ENCODE results near the gene ANKRD16. TPM values are rescaled to one million over a fixed set of nuclear protein-coding genes. Genes with fewer than 3 reads are reported as not detected.

ANKRD16 gene
- total RNA-seq, 1 experiment from 2014 or later: 12.2 TPM

DNA sequence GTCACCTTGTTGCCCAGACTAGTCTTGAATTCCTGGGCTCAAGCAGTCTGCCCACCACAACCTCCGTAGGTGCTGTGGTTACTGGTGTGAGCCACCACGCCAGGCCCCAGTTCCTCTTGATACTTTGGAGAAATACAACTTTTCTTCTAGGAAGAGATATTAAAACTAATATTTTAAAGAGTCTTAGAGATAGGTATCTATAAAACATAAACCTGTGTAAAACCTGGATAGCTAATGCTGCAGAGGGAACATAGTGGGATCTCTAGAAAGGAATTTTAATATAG, 71.7 kb downstream of the ANKRD16 start (continued):
- TF ChIP-seq, protein P1, sequence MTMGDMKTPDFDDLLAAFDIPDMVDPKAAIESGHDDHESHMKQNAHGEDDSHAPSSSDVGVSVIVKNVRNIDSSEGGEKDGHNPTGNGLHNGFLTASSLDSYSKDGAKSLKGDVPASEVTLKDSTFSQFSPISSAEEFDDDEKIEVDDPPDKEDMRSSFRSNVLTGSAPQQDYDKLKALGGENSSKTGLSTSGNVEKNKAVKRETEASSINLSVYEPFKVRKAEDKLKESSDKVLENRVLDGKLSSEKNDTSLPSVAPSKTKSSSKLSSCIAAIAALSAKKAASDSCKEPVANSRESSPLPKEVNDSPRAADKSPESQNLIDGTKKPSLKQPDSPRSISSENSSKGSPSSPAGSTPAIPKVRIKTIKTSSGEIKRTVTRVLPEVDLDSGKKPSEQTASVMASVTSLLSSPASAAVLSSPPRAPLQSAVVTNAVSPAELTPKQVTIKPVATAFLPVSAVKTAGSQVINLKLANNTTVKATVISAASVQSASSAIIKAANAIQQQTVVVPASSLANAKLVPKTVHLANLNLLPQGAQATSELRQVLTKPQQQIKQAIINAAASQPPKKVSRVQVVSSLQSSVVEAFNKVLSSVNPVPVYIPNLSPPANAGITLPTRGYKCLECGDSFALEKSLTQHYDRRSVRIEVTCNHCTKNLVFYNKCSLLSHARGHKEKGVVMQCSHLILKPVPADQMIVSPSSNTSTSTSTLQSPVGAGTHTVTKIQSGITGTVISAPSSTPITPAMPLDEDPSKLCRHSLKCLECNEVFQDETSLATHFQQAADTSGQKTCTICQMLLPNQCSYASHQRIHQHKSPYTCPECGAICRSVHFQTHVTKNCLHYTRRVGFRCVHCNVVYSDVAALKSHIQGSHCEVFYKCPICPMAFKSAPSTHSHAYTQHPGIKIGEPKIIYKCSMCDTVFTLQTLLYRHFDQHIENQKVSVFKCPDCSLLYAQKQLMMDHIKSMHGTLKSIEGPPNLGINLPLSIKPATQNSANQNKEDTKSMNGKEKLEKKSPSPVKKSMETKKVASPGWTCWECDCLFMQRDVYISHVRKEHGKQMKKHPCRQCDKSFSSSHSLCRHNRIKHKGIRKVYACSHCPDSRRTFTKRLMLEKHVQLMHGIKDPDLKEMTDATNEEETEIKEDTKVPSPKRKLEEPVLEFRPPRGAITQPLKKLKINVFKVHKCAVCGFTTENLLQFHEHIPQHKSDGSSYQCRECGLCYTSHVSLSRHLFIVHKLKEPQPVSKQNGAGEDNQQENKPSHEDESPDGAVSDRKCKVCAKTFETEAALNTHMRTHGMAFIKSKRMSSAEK (CRISPR knock-in tag; IDR thresholded peaks at IDR 0.05; ENCODE audit: borderline replicate concordance): no peak
- TF ChIP-seq, protein P2, sequence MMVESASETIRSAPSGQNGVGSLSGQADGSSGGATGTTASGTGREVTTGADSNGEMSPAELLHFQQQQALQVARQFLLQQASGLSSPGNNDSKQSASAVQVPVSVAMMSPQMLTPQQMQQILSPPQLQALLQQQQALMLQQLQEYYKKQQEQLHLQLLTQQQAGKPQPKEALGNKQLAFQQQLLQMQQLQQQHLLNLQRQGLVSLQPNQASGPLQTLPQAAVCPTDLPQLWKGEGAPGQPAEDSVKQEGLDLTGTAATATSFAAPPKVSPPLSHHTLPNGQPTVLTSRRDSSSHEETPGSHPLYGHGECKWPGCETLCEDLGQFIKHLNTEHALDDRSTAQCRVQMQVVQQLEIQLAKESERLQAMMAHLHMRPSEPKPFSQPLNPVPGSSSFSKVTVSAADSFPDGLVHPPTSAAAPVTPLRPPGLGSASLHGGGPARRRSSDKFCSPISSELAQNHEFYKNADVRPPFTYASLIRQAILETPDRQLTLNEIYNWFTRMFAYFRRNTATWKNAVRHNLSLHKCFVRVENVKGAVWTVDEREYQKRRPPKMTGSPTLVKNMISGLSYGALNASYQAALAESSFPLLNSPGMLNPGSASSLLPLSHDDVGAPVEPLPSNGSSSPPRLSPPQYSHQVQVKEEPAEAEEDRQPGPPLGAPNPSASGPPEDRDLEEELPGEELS (CRISPR knock-in tag; IDR thresholded peaks at IDR 0.05): no peak
- TF ChIP-seq IRF2 (CRISPR knock-in tag; IDR thresholded peaks at IDR 0.05; ENCODE audit: borderline replicate concordance, low read depth) (no peak), GRHL2 (CRISPR knock-in tag; IDR thresholded peaks at IDR 0.05; ENCODE audit: insufficient replicate concordance, severe bottlenecking) (no peak), FOXP1 (CRISPR knock-in tag; IDR thresholded peaks at IDR 0.05; ENCODE audit: borderline replicate concordance) (no peak), TCF7 (CRISPR knock-in tag; IDR thresholded peaks at IDR 0.05; ENCODE audit: low read depth) (no peak), NR3C1 (CRISPR knock-in tag; conservative IDR thresholded peaks at IDR 0.05; ENCODE audit: low read depth) (no peak)
- TF ChIP-seq, protein P3, sequence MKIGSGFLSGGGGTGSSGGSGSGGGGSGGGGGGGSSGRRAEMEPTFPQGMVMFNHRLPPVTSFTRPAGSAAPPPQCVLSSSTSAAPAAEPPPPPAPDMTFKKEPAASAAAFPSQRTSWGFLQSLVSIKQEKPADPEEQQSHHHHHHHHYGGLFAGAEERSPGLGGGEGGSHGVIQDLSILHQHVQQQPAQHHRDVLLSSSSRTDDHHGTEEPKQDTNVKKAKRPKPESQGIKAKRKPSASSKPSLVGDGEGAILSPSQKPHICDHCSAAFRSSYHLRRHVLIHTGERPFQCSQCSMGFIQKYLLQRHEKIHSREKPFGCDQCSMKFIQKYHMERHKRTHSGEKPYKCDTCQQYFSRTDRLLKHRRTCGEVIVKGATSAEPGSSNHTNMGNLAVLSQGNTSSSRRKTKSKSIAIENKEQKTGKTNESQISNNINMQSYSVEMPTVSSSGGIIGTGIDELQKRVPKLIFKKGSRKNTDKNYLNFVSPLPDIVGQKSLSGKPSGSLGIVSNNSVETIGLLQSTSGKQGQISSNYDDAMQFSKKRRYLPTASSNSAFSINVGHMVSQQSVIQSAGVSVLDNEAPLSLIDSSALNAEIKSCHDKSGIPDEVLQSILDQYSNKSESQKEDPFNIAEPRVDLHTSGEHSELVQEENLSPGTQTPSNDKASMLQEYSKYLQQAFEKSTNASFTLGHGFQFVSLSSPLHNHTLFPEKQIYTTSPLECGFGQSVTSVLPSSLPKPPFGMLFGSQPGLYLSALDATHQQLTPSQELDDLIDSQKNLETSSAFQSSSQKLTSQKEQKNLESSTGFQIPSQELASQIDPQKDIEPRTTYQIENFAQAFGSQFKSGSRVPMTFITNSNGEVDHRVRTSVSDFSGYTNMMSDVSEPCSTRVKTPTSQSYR (CRISPR knock-in tag; IDR thresholded peaks at IDR 0.05): no peak

DNA sequence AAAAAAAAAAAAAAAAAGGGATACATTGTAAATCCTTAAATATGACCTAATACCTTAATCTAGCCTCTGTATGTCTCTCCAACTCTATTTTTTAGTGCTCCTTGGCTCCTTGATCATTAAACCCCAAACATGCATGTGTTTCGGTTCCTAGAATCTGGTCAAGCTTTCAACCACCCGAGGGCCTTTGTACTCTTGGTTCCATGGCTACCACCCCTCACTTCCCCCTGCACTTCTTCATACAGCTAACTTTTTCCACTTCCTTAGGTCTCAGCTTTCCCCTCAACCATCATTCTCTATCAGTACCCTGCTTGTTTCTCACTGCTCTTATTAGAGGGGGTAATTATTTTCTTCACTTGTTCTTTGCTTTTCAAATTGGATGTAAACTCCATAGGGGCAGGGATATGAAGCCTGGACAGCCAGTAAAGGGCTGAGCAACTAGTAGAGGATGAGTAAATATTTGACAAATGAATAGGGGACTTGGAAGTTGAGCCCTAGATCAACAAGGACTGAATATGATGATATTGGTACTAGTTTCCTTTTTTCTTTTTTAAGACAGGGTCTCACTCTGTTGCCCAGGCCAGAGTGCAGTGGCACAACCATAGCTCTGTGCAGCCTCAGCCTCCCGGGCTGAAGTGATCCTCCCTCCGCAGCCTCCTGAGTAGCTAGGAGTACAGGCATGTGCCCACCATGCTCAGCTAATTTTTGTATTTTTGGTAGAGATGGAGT, 72.2 kb downstream of the ANKRD16 start:
- no peak for DNase-seq (ENCODE audit: low spot score)
- H3K27me3 Mint-ChIP-seq (ENCODE audit: low read depth): peaks cover 2% of the 10 kb centered on the region; the same call in 1 of the 2 replicates
- peaks cover 12% of the 10 kb centered on the region for H3K4me1 Mint-ChIP-seq
- no peak overlapping the region for H3K4me3 Mint-ChIP-seq
- ChIA-PET CTCF (interaction anchor here (0.6 to 0.7 kb wide), 3 partner anchors 51 to 286 kb away, joined by 3 to 5 read pairs (median 4); no protein-coding TSS in a partner anchor), POLR2A (interaction anchor here (0.6 to 0.7 kb wide), 2 partner anchors 289 to 487 kb away, joined by 5 to 9 read pairs; no protein-coding TSS in a partner anchor)
- H3K9me3 Mint-ChIP-seq: no peaks in the 10 kb centered on the region
- H3K36me3 Mint-ChIP-seq: no peaks in the 10 kb centered on the region
- no peak overlapping the region for H3K27ac Mint-ChIP-seq
- no peak for ATAC-seq
- TF ChIP-seq NFATC4 (CRISPR knock-in tag; IDR thresholded peaks at IDR 0.05) (no peak), FOXK1 (CRISPR knock-in tag; IDR thresholded peaks at IDR 0.05) (no peak), PRRX2 (CRISPR knock-in tag; IDR thresholded peaks at IDR 0.05) (no peak), ZBTB21 (CRISPR knock-in tag; IDR thresholded peaks at IDR 0.05; ENCODE audit: borderline replicate concordance) (no peak), OVOL2 (CRISPR knock-in tag; IDR thresholded peaks at IDR 0.05; ENCODE audit: borderline replicate concordance) (no peak)
- TF ChIP-seq, protein P4, sequence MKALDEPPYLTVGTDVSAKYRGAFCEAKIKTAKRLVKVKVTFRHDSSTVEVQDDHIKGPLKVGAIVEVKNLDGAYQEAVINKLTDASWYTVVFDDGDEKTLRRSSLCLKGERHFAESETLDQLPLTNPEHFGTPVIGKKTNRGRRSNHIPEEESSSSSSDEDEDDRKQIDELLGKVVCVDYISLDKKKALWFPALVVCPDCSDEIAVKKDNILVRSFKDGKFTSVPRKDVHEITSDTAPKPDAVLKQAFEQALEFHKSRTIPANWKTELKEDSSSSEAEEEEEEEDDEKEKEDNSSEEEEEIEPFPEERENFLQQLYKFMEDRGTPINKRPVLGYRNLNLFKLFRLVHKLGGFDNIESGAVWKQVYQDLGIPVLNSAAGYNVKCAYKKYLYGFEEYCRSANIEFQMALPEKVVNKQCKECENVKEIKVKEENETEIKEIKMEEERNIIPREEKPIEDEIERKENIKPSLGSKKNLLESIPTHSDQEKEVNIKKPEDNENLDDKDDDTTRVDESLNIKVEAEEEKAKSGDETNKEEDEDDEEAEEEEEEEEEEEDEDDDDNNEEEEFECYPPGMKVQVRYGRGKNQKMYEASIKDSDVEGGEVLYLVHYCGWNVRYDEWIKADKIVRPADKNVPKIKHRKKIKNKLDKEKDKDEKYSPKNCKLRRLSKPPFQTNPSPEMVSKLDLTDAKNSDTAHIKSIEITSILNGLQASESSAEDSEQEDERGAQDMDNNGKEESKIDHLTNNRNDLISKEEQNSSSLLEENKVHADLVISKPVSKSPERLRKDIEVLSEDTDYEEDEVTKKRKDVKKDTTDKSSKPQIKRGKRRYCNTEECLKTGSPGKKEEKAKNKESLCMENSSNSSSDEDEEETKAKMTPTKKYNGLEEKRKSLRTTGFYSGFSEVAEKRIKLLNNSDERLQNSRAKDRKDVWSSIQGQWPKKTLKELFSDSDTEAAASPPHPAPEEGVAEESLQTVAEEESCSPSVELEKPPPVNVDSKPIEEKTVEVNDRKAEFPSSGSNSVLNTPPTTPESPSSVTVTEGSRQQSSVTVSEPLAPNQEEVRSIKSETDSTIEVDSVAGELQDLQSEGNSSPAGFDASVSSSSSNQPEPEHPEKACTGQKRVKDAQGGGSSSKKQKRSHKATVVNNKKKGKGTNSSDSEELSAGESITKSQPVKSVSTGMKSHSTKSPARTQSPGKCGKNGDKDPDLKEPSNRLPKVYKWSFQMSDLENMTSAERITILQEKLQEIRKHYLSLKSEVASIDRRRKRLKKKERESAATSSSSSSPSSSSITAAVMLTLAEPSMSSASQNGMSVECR (CRISPR knock-in tag; IDR thresholded peaks at IDR 0.05; ENCODE audit: borderline replicate concordance): no peak
- TF ChIP-seq, protein P2 (CRISPR knock-in tag; IDR thresholded peaks at IDR 0.05): no peak
- TF ChIP-seq, protein P5, sequence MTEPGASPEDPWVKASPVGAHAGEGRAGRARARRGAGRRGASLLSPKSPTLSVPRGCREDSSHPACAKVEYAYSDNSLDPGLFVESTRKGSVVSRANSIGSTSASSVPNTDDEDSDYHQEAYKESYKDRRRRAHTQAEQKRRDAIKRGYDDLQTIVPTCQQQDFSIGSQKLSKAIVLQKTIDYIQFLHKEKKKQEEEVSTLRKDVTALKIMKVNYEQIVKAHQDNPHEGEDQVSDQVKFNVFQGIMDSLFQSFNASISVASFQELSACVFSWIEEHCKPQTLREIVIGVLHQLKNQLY (CRISPR knock-in tag; IDR thresholded peaks at IDR 0.05): no peak
- TF ChIP-seq, protein P6, sequence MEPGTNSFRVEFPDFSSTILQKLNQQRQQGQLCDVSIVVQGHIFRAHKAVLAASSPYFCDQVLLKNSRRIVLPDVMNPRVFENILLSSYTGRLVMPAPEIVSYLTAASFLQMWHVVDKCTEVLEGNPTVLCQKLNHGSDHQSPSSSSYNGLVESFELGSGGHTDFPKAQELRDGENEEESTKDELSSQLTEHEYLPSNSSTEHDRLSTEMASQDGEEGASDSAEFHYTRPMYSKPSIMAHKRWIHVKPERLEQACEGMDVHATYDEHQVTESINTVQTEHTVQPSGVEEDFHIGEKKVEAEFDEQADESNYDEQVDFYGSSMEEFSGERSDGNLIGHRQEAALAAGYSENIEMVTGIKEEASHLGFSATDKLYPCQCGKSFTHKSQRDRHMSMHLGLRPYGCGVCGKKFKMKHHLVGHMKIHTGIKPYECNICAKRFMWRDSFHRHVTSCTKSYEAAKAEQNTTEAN (CRISPR knock-in tag; IDR thresholded peaks at IDR 0.05): no peak

Measured in WTC11 (cell line).